HepG2 (cell line): ENCODE results near the gene SGK1. TPM values are rescaled to one million over a fixed set of nuclear protein-coding genes. Genes with fewer than 3 reads are reported as not detected.
A peak's percentile ranks its signal among the peaks of the same experiment; 100 is the strongest.

ENCODE experiments used
- ARID4A ChIP-seq: sonication (generic); formaldehyde crosslinking; IDR thresholded peaks from 2 replicates; pipeline ENCODE4 v1.5.0; 2020; ENCODE audit warnings: mild to moderate bottlenecking, missing genetic modification reagents, borderline replicate concordance
- CEBPB ChIP-seq: IDR thresholded peaks from 2 replicates; pipeline ENCODE4 v1.6.1; 2011; ENCODE audit warnings: low read depth, low read length, improper control_type of control experiment, borderline replicate concordance
- EP300 ChIP-seq, 3 experiments: sonication (generic) in 1 of 3; formaldehyde crosslinking in 1 of 3; IDR thresholded peaks; 2 replicates each; pipeline versions ENCODE4 v1.5.1 to v1.6.1; 2011 to 2020; ENCODE audit warnings: low read depth in 2 of 3, low read length in 2 of 3, borderline replicate concordance in 1 of 3, improper control_type of control experiment in 1 of 3, mild to moderate bottlenecking in 1 of 3, missing genetic modification reagents in 1 of 3, moderate library complexity in 1 of 3
- HNRNPLL ChIP-seq: fragments of 200-400 bp; formaldehyde crosslinking; IDR thresholded peaks from 2 replicates; pipeline ENCODE4 v1.6.1; 2017; ENCODE audit warnings: mild to moderate bottlenecking, low read depth, low read length; ENCODE audit not compliant: poor library complexity, severe bottlenecking
- MAFF ChIP-seq: IDR thresholded peaks from 2 replicates; pipeline ENCODE4 v1.6.1; 2011; ENCODE audit warnings: low read depth, low read length, improper control_type of control experiment
- RARA ChIP-seq: IDR thresholded peaks from 2 replicates; pipeline ENCODE4 v1.6.1; 2016; ENCODE audit warnings: missing genetic modification reagents, missing compliant biosample characterization
- REXO4 ChIP-seq: sonication (generic); formaldehyde crosslinking; IDR thresholded peaks from 2 replicates; pipeline ENCODE4 v1.8.0; 2022; ENCODE audit warnings: missing genetic modification reagents, mild to moderate bottlenecking, borderline replicate concordance
- SAFB2 ChIP-seq: sonication (generic); formaldehyde crosslinking; IDR thresholded peaks from 2 replicates; pipeline ENCODE4 v1.5.1; 2020; ENCODE audit warnings: missing genetic modification reagents, low read depth, mild to moderate bottlenecking, borderline replicate concordance
- SPEN ChIP-seq: sonication (generic); formaldehyde crosslinking; IDR thresholded peaks from 2 replicates; pipeline ENCODE4 v1.5.1; 2020; ENCODE audit warnings: low read depth, mild to moderate bottlenecking, missing genetic modification reagents
- ZBTB34 ChIP-seq: sonication (generic); formaldehyde crosslinking; IDR thresholded peaks from 2 replicates; pipeline ENCODE4 v1.8.0; 2022; ENCODE audit warnings: mild to moderate bottlenecking, missing genetic modification reagents
- ZNF639 ChIP-seq: conservative IDR thresholded peaks from 2 replicates; pipeline ENCODE4 v1.6.1; 2018; ENCODE audit warnings: missing genetic modification reagents
- ZNF749 ChIP-seq: sonication (generic); formaldehyde crosslinking; IDR thresholded peaks from 2 replicates; pipeline ENCODE4 v1.8.0; 2022; ENCODE audit warnings: mild to moderate bottlenecking, missing genetic modification reagents, moderate library complexity, borderline replicate concordance
- polyA plus RNA-seq, 8 experiments: library from polyadenylated mRNA; depleted of rRNA in 3 of 8; stranded (reverse) in 7 of 8; unstranded in 1 of 8; fragments of >200 nt; fragmentation: Illumina TruSeq in 4 of 8; extraction: Trizol in 4 of 8; gene quantifications; 2 replicates each; pipeline versions ENCODE4 v1.2.1 to v1.2.3, GENCODE V29; 2011 to 2016; ENCODE audit warnings: low read depth in 4 of 8, missing spikeins in 1 of 8, mixed read lengths in 1 of 8; ENCODE audit not compliant: insufficient read depth in 1 of 8
- total RNA-seq, 5 experiments: library from RNA; depleted of rRNA; stranded (reverse); fragments of >200 nt; fragmentation: Illumina TruSeq; extraction: Trizol; gene quantifications; 2 replicates each; pipeline ENCODE4 v1.2.3, GENCODE V29; 2016; ENCODE audit warnings: low read depth in 1 of 5
- TF ChIP-seq, protein P1 (sequence below): sonication (generic); formaldehyde crosslinking; IDR thresholded peaks from 2 replicates; pipeline ENCODE4 v1.4.0; 2020; ENCODE audit warnings: missing genetic modification reagents
- TF ChIP-seq, protein P2 (sequence below): fragments of 450-650 bp; IDR thresholded peaks from 2 replicates; pipeline ENCODE4 v1.6.1; 2016

SGK1 gene
- total and polyA plus RNA-seq, 2 of the 13 experiments (the other 11 are each of a cell fraction or from before 2014, with no cell fraction given): 56.1 to 56.2 TPM

DNA sequence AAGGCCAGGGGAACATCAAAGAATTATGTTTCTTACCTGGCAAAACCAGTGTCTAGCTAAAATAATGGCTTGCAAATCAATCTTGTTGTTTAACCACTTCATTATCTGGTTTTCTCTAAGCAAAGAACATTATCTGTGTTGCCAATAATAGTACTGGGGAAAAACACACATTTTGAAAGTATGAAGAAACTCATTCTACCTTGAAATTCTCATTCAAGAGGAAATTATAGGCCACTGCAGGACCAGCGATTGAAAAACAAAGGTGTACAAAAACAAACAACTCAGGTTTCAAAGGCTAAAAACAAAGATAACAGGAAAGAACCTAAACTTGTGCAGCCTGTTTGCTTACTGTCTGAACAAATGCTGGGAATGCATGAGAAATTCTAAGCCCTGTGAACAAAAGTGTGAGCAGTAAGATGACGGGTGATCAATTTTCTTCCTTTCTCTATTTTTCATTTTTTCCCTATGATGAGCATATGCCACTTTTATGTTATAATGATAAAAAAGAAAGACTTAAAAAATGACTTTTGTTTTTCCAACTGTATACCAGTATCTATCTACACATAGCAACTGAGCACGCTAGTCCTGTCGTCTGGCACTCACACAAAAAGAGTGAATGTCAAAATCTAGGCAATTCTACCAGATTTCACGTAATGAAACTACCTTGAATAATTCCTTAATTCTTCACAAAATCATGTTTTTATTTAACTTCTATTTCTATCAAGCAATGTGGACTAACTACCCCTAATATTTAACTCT, 117.9 kb downstream of the SGK1 start (continued):
- TF ChIP-seq EP300 (IDR thresholded peaks at IDR 0.05; ENCODE audit: low read depth in 2 of 2, low read length in 2 of 2) (peak in 1 of 2 experiments; percentile 99; a peak in 2 of 4 replicates), EP300 (CRISPR knock-in tag; IDR thresholded peaks at IDR 0.05; ENCODE audit: borderline replicate concordance) (peak; percentile 96), HNRNPLL (no peak), MAFF (no peak), SPEN (CRISPR knock-in tag) (no peak), REXO4 (CRISPR knock-in tag) (no peak), ZNF749 (CRISPR knock-in tag) (peak; percentile 64; the same call in 1 of the 2 replicates), CEBPB (peak; percentile 32; the same call in 1 of the 2 replicates), ZBTB34 (CRISPR knock-in tag) (peak; percentile 50; the same call in 1 of the 2 replicates), ZNF639 (CRISPR knock-in tag) (peak; percentile 62; the same call in 1 of the 2 replicates), SAFB2 (CRISPR knock-in tag) (0 out of 2 replicates have a peak, but pooled peaks have one; percentile 16), ARID4A (CRISPR knock-in tag) (no peak; the same call in 1 of the 2 replicates), RARA (CRISPR knock-in tag) (peak; percentile 94)
- TF ChIP-seq, protein P1, sequence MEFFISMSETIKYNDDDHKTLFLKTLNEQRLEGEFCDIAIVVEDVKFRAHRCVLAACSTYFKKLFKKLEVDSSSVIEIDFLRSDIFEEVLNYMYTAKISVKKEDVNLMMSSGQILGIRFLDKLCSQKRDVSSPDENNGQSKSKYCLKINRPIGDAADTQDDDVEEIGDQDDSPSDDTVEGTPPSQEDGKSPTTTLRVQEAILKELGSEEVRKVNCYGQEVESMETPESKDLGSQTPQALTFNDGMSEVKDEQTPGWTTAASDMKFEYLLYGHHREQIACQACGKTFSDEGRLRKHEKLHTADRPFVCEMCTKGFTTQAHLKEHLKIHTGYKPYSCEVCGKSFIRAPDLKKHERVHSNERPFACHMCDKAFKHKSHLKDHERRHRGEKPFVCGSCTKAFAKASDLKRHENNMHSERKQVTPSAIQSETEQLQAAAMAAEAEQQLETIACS: no peak
- TF ChIP-seq, protein P2, sequence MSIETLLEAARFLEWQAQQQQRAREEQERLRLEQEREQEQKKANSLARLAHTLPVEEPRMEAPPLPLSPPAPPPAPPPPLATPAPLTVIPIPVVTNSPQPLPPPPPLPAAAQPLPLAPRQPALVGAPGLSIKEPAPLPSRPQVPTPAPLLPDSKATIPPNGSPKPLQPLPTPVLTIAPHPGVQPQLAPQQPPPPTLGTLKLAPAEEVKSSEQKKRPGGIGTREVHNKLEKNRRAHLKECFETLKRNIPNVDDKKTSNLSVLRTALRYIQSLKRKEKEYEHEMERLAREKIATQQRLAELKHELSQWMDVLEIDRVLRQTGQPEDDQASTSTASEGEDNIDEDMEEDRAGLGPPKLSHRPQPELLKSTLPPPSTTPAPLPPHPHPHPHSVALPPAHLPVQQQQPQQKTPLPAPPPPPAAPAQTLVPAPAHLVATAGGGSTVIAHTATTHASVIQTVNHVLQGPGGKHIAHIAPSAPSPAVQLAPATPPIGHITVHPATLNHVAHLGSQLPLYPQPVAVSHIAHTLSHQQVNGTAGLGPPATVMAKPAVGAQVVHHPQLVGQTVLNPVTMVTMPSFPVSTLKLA: no peak
